ENCODE results near the gene OGG1. TPM values are rescaled to one million over a fixed set of nuclear protein-coding genes. Genes with fewer than 3 reads are reported as not detected.

OGG1 gene
- polyA plus RNA-seq, 6 donors from 2014 or later, result 23.2 to 35.1 (median 30.1) TPM

- no peak for DNase-seq
- ATAC-seq (ENCODE audit: low read depth in 2 of 2), result no peak
- H3K4me3 Mint-ChIP-seq, result peak overlapping the region; percentile 83 to 100 (median 96)
- peak overlapping the region; percentile 83 to 99 (median 97) for H3K27ac Mint-ChIP-seq
- no peaks in the 10 kb centered on the region for H3K27me3 Mint-ChIP-seq
- H3K9me3 Mint-ChIP-seq, result no peaks in the 10 kb centered on the region
- H3K36me3 Mint-ChIP-seq, result peaks cover 3 to 15% of the 10 kb centered on the region in 2 donors
- H3K4me1 Mint-ChIP-seq, result peaks cover 41 to 62% (median 44%) of the 10 kb centered on the region in 3 donors
Observed at GRCh38 chr3:9750556-9751411, 1.0 kb downstream of the OGG1 start.

- ATAC-seq (ENCODE audit: low read depth in 2 of 2) (no peak), DNase-seq (no peak)
- peaks cover 42 to 51% (median 44%) of the 10 kb centered on the region in 3 donors for H3K4me1 Mint-ChIP-seq
Observed at GRCh38 chr3:9754678-9755077, 4.9 kb downstream of the OGG1 start.

GRCh38 chr3:9757427-9757826, 7.7 kb downstream of the OGG1 start:
- DNase-seq (no peak), ATAC-seq (ENCODE audit: low read depth in 2 of 2) (no peak)
- no peaks in the 10 kb centered on the region for H3K9me3 Mint-ChIP-seq
- H3K4me1 Mint-ChIP-seq, result peaks cover 22 to 26% (median 24%) of the 10 kb centered on the region in 3 donors
- no peak overlapping the region for H3K4me3 Mint-ChIP-seq
- peak overlapping the region in 1 of 6 donors; percentile 65 for H3K27ac Mint-ChIP-seq
- no peaks in the 10 kb centered on the region for H3K27me3 Mint-ChIP-seq
- peaks cover 17 to 40% of the 10 kb centered on the region in 2 donors for H3K36me3 Mint-ChIP-seq

More at GRCh38 chr3:9754678-9755077, 4.9 kb downstream of the OGG1 start:
- Mint-ChIP-seq H3K36me3 (peaks cover 7 to 26% of the 10 kb centered on the region in 2 donors), H3K4me3 (no peak overlapping the region), H3K27me3 (no peaks in the 10 kb centered on the region), H3K27ac (peak overlapping the region in 2 of 6 donors; percentile 74 to 96), H3K9me3 (no peaks in the 10 kb centered on the region)

- H3K4me3 Mint-ChIP-seq, result peak overlapping the region in 1 of 8 donors; percentile 22
- H3K27me3 Mint-ChIP-seq, result no peaks in the 10 kb centered on the region
- H3K36me3 Mint-ChIP-seq, result peaks cover 17 to 25% of the 10 kb centered on the region in 2 donors
- H3K4me1 Mint-ChIP-seq, result peaks cover 0 to 17% (median 11%) of the 10 kb centered on the region in 3 donors
- peak overlapping the region in 2 of 6 donors; percentile 16 to 19 for H3K27ac Mint-ChIP-seq
- DNase-seq (no peak), ATAC-seq (ENCODE audit: low read depth in 2 of 2) (no peak)
- no peaks in the 10 kb centered on the region for H3K9me3 Mint-ChIP-seq
Observed at GRCh38 chr3:9760779-9761505, 11.2 kb downstream of the OGG1 start.

- no peaks in the 10 kb centered on the region for H3K27me3 Mint-ChIP-seq
- H3K9me3 Mint-ChIP-seq, result no peaks in the 10 kb centered on the region
- peaks cover 17 to 18% of the 10 kb centered on the region in 2 donors for H3K36me3 Mint-ChIP-seq
- DNase-seq (no peak), ATAC-seq (ENCODE audit: low read depth in 2 of 2) (no peak)
- H3K4me3 Mint-ChIP-seq, result peak overlapping the region in 1 of 8 donors; percentile 55
- peak overlapping the region in 1 of 6 donors; percentile 24 for H3K27ac Mint-ChIP-seq
- peaks cover 3 to 15% (median 12%) of the 10 kb centered on the region in 3 donors for H3K4me1 Mint-ChIP-seq
Observed at GRCh38 chr3:9761919-9762318, 12.2 kb downstream of the OGG1 start.

GRCh38 chr3:9762871-9763270, 13.1 kb downstream of the OGG1 start:
- peaks cover 13 to 21% (median 18%) of the 10 kb centered on the region in 3 donors for H3K4me1 Mint-ChIP-seq
- no peaks in the 10 kb centered on the region for H3K9me3 Mint-ChIP-seq
- no peaks in the 10 kb centered on the region for H3K27me3 Mint-ChIP-seq
- ATAC-seq (ENCODE audit: low read depth in 2 of 2) (no peak), DNase-seq (no peak)
- no peak overlapping the region for H3K4me3 Mint-ChIP-seq
- no peak overlapping the region for H3K27ac Mint-ChIP-seq
- peaks cover 14 to 17% of the 10 kb centered on the region in 2 donors for H3K36me3 Mint-ChIP-seq

- no peak for DNase-seq
- Mint-ChIP-seq H3K9me3 (no peaks in the 10 kb centered on the region), H3K27me3 (peaks cover 0 to 16% (median 8%) of the 10 kb centered on the region in 3 donors), H3K27ac (peak overlapping the region in 1 of 6 donors; percentile 65), H3K36me3 (peaks cover 3 to 5% of the 10 kb centered on the region in 2 donors), H3K4me1 (peaks cover 33 to 43% (median 40%) of the 10 kb centered on the region in 3 donors), H3K4me3 (no peak overlapping the region)
- ATAC-seq (ENCODE audit: low read depth in 2 of 2), result no peak
Observed at GRCh38 chr3:9765865-9766264, 16.1 kb downstream of the OGG1 start.

GRCh38 chr3:9767418-9767817, 17.7 kb downstream of the OGG1 start:
- ATAC-seq (ENCODE audit: low read depth in 2 of 2) (no peak), DNase-seq (no peak)
- H3K27me3 Mint-ChIP-seq, result peaks cover 0 to 17% (median 11%) of the 10 kb centered on the region in 3 donors
- H3K4me3 Mint-ChIP-seq, result peak overlapping the region in 1 of 8 donors; percentile 53
- peak overlapping the region in 1 of 6 donors; percentile 14 for H3K27ac Mint-ChIP-seq
- H3K9me3 Mint-ChIP-seq, result no peaks in the 10 kb centered on the region
- H3K4me1 Mint-ChIP-seq, result peaks cover 34 to 43% (median 40%) of the 10 kb centered on the region in 3 donors
- no peaks in the 10 kb centered on the region for H3K36me3 Mint-ChIP-seq

- Mint-ChIP-seq H3K27ac (peak overlapping the region in 3 of 6 donors; percentile 15 to 76 (median 53)), H3K27me3 (peaks cover 0 to 17% (median 11%) of the 10 kb centered on the region in 3 donors), H3K4me1 (peaks cover 34 to 43% (median 40%) of the 10 kb centered on the region in 3 donors), H3K36me3 (no peaks in the 10 kb centered on the region), H3K4me3 (peak overlapping the region in 3 of 8 donors; percentile 44 to 93 (median 70)), H3K9me3 (no peaks in the 10 kb centered on the region)
- DNase-seq (no peak), ATAC-seq (ENCODE audit: low read depth in 2 of 2) (no peak)
Observed at GRCh38 chr3:9768141-9768775, 18.5 kb downstream of the OGG1 start.

- no peaks in the 10 kb centered on the region for H3K36me3 Mint-ChIP-seq
- peak overlapping the region in 3 of 6 donors; percentile 22 to 36 (median 28) for H3K27ac Mint-ChIP-seq
- no peak for ATAC-seq (ENCODE audit: low read depth in 2 of 2)
- peaks cover 34 to 43% (median 40%) of the 10 kb centered on the region in 3 donors for H3K4me1 Mint-ChIP-seq
- peaks cover 0 to 17% (median 11%) of the 10 kb centered on the region in 3 donors for H3K27me3 Mint-ChIP-seq
- no peak for DNase-seq
- peak overlapping the region; percentile 38 to 93 (median 70) for H3K4me3 Mint-ChIP-seq
- H3K9me3 Mint-ChIP-seq, result no peaks in the 10 kb centered on the region
Observed at GRCh38 chr3:9769012-9769411, 19.3 kb downstream of the OGG1 start.

GRCh38 chr3:9769426-9770275, 19.9 kb downstream of the OGG1 start, which contains the start of gene CAMK1:
TSS of gene CAMK1 (minus strand) at chr3:9769947. CDS start at chr3:9767749, 2,198 bp downstream.
- no peaks in the 10 kb centered on the region for H3K9me3 Mint-ChIP-seq
- H3K4me1 Mint-ChIP-seq, result peaks cover 34 to 43% (median 40%) of the 10 kb centered on the region in 3 donors
- peak; percentile 92 to 95 for ATAC-seq (ENCODE audit: low read depth in 2 of 2)
- no peaks in the 10 kb centered on the region for H3K36me3 Mint-ChIP-seq
- H3K27ac Mint-ChIP-seq, result peak within 1 kb of the TSS in 4 of 6 donors; percentile 22 to 57 (median 40)
- H3K4me3 Mint-ChIP-seq, result peak within 1 kb of the TSS; percentile 64 to 93 (median 75)
- peaks cover 0 to 17% (median 11%) of the 10 kb centered on the region in 3 donors for H3K27me3 Mint-ChIP-seq
- no peak for DNase-seq

GRCh38 chr3:9770276-9770812, 20.6 kb downstream of the OGG1 start:
- ATAC-seq (ENCODE audit: low read depth in 2 of 2) (no peak), DNase-seq (no peak)
- Mint-ChIP-seq H3K4me3 (peak overlapping the region in 7 of 8 donors; percentile 59 to 85 (median 75)), H3K9me3 (no peaks in the 10 kb centered on the region), H3K4me1 (peaks cover 36 to 43% (median 40%) of the 10 kb centered on the region in 3 donors), H3K27me3 (peaks cover 0 to 17% (median 11%) of the 10 kb centered on the region in 3 donors), H3K27ac (peak overlapping the region in 1 of 6 donors; percentile 44), H3K36me3 (no peaks in the 10 kb centered on the region)

All from naive B cell (primary cell).